Gastroesophageal sphincter (tissue), 3 donors: ENCODE results near the gene ACTL8.

Experiments used
- CTCF ChIP-seq, 4 experiments: fragments of 200-600 bp in 2 of 4; fragments of 450-650 bp in 2 of 4; sonication (generic) in 1 of 4; IDR thresholded peaks; one replicate each; pipeline ENCODE4 v1.5.1; 2017 to 2019; ENCODE audit warnings: antibody characterized with exemption in 4 of 4, mild to moderate bottlenecking in 2 of 4, moderate library complexity in 2 of 4
- POLR2A ChIP-seq, 2 donors: fragments of 450-650 bp; IDR thresholded peaks; one replicate each; pipeline ENCODE4 v1.6.1; 2017; ENCODE audit warnings: antibody characterized with exemption in 2 of 2, mild to moderate bottlenecking in 2 of 2, moderate library complexity in 1 of 2

GRCh38 chr1:17725084-17725719 is 29.9 kb upstream of the ACTL8 start:
- TF ChIP-seq POLR2A (IDR thresholded peaks at IDR 0.05) (no peak), CTCF (IDR thresholded peaks at IDR 0.05) (no peak)
